Uterus (tissue), 2 donors: ENCODE measurements around the gene LCN1.

Experiments used
- CTCF ChIP-seq, 4 experiments: fragments of 200-600 bp in 2 of 4; fragments of 450-650 bp in 2 of 4; sonication (generic) in 2 of 4; IDR thresholded peaks; one replicate each; pipeline ENCODE4 v1.5.1; 2016 to 2019; ENCODE audit warnings: antibody characterized with exemption in 4 of 4, mild to moderate bottlenecking in 2 of 4, moderate library complexity in 1 of 4
- POLR2A ChIP-seq, 2 donors: fragments of 450-650 bp; IDR thresholded peaks; one replicate each; pipeline ENCODE4 v1.6.1; 2016; ENCODE audit warnings: antibody characterized with exemption in 2 of 2, mild to moderate bottlenecking in 1 of 2, moderate library complexity in 1 of 2

GRCh38 chr9:135486267-135487065 is 34.8 kb upstream of the LCN1 start:
- TF ChIP-seq CTCF (IDR thresholded peaks at IDR 0.05) (no peak), POLR2A (IDR thresholded peaks at IDR 0.05) (no peak)
